Cerebellar nuclear complex (tissue), 1 donor: Measurements from ENCODE around the gene CACNA1G.

Experiments
- DNase-seq, 2 experiments: peaks; one replicate each; lab custom pipeline; 2025; lab: John Stamatoyannopoulos, UW

The CACNA1G gene

DNA sequence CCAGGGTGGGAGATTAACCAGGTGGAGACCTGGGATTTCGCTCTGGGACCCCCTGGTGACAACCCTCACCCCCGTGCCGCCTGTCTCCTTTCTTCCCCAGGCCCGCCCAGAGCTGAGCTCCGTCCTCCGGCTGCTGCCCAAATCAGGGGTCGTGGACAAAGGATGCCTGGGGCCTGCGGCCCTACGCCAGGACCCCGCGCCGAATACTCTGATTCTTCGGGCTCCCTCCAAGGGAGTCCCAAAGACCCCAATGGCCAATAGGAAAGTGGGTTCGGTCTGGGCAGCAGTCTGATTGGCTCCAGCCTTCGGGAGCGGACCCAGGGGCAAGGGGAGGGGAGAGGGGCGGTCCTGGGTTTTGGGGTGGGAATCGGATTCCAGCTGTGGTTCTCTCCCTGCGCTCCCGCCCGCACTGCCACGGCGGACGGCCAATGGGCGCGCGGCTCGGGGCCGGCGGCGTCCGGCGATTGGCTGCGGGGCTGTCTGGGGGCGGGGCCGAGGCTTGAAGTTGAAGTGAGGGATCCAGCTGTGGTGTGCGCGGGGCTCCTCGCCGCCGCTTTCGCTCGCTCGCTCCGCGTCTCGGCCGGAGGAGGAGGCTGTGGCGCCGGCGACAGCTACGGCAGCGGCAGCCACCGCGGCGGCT, at the start of gene CACNA1G:
Gene CACNA1G (plus strand): TSS at position 531 of the 640 bp plus-strand sequence. CDS start 745 bp downstream, outside the sequence.
- DNase-seq, result no peak

DNA sequence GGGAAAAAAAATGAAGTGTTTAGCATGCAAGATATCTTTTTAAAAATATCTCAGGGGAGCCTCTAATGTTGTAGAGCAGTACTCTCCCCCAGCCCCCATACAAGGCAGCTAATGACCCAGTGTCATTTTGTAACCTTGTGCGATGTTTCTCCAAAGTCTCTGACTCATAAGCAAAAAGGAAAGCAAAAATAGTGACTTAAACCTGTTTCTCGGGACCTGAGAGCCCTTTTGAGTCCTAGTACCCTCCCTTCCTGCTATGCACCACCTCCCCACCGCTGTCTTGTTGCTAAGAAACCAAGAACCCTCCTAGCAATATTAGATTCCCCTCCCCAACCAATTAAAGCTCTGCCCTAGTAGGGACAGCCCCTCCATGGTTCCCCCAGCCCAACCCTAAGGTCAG, 49.5 kb upstream of the CACNA1G start:
- no peak for DNase-seq

DNA sequence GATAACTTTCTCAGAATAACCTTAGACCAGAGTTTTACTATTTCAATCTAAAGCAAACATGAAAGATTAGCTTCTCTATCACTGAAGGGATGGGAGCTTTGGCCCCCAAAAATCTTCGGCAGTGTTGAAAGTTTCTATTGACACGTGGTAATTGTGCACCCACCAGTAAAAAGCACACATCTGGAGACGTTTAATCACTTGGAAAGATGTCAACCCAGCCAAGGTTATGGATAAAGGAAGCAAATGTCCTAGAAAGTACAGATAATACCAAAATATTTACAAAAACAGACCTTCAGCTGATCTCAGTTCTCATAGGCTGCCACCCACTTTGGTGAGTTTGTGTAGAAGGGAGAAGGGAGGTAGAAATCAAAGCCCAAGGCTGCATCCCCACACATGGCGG, 47.0 kb upstream of the CACNA1G start:
- no peak for DNase-seq

DNA sequence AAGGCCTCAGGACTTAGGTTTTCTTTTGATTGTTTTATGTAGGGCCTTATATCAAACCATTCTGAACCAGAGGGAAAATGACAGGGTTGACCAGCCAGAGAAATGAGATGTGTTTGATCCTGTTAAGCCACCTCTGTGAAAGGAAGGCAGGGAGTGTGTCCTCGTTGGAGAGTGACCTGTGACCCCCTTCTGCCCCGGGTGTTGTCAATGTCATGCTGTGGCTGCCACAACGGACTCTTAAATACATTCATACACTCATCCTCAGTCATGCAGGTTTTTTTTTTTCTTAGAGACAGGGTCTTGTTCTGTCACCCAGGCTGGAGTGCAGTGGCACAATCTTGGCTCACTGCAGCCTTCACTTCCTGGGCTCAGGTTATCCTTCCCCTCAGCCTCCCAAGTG, 46.1 kb upstream of the CACNA1G start:
- DNase-seq, result no peak

DNA sequence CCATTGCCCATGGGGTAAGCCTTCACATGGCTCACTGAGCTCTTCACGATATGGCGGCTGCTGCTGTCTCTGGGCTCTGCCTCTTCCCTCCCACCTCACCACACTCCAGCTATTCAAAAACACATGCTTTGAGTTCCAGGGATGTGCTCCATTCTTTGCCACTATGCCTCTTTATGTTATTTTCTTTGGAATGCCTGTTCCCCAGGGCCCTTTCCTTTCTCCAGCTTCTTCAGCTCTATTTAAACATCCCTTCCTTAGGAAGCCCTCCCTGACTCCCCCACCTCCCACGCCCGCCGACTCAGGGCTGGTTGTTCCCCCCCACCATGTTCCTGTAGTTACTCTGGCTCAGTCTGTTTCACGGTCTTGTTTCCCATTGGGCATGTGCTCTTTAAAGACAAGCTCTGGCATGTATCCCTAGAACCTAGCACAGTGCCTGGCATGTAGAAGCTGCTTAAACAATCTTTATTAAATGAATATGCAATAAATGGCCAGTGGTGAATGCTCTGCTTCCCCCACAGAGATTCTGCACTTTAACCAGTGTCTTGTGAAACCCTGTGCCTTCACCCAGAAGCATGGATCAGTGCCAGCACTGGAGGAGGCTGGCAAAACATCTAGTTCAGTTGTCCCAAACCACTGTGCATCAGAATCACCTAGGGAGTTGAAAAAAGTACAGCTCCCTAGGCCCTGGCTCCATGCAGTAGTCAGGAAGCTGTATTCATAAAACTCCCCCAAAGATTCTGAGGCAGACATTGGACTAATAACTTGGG, 45.4 kb upstream of the CACNA1G start:
- no peak for DNase-seq

DNA sequence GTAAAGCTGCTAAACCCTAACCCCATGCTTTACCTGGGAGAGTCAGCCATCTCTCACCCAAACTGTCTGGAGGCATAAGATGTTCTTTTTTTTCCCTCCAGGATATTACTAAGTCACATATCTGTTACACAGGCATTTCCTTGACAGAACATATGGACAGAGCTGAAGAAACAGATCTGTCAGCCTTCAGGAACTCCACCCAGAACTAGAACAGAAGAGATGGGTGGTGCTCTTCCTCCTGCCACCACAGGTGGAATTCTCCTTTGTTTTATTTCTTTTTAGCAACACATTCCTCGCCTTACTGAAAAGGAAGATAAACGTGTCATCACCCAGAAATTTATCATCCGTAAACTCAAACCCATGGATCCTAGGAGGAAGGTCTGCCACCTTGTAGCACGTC, 43.5 kb upstream of the CACNA1G start:
- DNase-seq, result no peak

DNA sequence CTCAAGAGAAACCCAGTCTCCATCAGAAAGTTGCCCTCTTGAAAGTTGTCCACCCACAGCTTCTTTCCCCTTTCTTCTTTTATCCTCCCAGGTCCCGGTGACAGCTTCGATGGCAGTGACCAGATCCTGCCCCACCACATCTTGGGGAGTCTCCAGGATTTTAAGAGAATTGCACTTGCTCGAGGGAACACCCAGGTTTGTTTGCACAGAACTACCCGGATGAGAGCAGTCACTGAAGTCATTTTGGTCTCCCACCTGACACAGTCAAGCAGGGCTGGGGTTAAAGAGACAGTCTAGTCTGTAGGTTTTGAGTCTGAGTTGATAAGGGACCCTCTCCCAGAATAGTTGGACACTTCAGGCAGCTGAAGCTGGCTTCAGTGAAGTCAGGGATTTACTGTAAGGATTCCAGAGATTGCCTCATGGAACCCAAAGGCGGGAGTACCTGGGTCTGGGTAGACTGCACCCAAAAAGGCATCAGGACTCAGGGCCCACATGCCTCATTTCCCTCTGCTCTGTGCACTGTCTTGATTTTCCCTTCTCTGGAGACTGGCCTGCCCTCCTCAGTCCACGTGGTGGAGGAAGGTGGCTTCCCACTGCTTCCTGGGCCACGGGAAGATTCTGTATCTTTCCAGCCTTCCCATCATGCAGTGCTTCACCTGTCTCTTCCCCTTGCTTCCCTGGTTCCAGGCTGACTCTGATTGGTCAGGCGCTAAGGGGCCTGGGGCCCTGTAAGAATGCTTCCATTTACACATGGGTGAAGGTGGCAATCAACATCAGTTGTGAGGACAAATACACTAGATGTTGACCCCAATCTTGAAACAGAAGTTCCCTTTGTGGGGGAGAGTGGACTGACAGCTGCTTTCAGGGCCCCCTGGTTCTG, 42.8 kb upstream of the CACNA1G start:
- DNase-seq, result no peak

DNA sequence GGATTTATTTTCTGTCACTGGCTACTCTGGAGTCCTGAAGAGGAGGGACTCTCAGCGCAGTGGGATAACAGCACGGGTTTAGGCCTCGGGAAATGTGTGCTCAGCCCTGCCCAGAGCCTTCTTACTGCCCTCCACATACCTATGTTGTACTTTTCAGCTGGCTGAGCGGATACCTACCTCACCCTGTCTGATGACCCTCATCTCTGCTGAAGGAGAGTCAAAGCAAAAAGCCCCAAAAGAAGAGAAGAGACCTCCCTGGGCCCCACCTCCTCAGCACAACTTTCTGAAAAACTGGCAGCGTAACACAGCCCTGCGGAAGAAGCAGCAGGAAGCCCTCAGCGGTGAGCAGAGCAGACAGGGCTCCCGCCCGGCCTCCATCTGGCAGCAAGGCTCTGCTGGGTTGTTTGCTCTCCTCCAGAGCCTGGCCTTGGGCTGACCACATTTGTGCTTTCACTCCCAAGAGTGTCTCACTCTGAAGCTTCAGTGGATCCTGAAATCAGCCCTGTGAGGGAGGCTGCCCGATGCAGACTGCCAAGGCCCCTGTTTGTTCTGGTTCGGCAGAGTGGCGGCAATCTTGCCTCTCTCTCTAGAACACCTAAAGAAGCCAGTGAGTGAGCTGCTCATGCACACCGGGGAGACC, 42.0 kb upstream of the CACNA1G start:
- DNase-seq, result peak; percentile 18 to 61

DNA sequence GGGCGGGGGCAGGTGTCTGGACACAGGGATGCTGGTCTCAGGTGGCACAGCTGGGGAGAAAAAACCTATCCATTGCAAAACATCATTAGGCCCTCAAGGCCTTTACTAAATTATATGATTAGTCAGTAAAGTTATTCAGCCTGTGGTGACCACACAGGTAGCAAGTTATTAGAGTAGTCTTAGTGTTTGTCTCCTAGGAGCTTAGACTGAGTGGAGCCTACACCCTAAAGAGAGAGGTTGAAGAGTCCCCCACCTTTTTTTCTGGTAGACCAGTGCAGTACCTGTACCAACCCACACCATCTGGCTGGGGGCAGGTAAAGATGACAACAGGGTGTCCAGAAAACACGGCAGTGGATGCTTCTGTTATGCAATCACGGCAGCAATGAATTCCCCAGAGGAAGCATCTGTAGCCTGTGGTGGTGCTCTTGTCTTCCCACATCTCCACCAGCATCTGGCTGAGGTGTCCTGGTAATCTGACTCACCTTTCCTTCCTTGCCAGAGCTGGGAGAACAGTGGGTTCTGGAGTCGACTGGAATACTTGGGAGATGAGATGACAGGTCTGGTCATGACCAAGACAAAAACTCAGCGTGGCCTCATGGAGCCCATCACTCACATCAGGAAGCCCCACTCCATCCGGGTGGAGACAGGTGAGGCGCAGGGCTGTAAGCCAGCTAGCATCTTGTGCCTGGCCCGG, 41.2 kb upstream of the CACNA1G start:
- DNase-seq, result no peak

DNA sequence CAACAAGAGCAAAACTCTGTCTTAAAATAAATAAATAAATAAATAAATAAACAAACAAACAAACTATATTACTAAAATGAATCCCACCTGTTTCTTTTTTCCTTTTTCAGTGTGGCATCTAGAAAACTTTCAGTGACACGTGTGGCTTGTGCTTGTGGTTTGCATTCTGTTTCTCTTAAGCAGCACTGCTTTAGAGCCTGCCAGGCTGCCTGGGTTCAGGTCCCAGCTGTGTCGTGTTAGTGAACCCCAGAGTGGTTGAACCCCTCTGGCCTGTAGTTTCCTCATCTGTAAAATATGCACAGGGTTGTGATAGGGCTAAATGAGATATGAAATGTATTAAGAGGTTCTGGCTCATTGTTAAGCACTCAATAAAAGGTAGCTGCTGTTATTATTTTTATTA, 40.0 kb upstream of the CACNA1G start:
- DNase-seq, result no peak

DNA sequence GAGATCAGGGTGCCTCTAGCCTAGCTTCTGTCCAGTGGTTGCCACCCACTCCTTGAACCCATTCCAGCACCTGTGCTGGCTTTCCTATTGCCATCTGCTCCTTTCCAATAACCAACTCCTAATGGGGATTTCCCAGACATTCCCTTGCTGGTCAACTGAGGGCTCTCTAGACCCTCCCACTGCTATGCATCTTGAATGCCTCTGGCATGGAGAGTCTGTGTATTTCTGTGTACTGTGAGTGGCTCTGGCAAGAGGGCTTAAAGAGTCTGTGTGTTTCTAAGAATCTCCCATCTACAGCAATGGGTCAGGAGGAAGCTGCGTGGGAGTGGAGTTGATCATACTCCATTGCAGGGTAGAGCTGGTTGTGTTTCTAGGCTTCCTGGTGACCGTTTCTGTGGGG, 39.0 kb upstream of the CACNA1G start:
- no peak for DNase-seq

DNA sequence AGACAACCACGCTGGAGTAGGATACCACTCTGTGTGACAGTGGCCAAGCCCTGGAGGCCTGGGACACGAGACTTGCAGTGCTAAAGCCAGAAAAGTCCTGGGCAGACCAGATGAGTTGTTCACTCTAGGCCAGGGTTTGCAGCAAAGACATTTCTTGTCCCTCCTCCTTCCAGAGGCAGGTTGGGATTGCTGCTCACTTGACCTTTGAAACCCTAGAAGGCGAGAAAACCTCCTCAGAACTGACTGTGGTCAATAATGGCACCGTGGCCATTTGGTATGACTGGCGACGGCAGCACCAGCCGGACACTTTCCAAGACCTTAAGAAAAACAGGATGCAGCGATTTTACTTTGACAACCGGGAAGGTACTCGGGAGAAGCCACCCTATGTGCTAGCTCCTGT, 37.7 kb upstream of the CACNA1G start:
- no peak for DNase-seq

DNA sequence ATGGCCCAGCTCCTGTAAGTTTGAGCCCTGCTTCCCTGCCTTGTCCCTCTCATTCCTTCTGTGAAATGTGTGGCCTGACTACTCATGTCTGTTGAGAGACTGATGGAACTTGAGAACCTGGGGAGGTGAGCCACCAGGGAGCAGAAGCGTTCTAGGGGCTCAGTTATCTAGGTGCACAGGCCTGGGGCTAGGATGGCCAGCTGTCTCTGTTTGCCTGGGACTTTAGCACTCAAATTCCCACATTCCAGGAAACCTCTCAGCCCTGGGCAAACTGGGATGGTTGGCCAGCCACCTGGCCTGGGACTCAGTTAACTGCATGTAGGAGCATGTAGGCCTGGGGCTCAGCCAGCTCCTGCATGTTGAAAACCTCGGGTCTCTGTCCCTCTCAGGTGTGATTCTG, 37.3 kb upstream of the CACNA1G start:
- DNase-seq, result no peak

DNA sequence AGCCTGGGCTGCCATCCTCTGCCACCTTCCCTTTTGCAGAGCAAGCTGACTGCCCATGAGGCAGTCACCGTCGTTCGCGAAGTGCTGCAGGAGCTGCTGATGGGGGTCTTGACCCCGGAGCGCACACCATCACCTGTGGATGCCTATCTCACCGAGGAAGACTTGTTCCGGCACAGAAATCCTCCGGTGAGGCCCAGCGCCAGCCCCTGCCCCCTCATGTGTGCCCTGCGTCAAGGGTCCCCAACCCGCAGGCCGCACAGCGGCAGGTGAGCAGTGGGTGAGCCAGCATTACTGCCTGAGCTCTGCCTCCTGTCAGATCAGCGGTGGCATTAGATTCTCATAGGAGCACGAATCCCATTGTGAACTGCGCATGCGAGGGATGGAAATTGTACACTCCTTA, 35.7 kb upstream of the CACNA1G start:
- no peak for DNase-seq

DNA sequence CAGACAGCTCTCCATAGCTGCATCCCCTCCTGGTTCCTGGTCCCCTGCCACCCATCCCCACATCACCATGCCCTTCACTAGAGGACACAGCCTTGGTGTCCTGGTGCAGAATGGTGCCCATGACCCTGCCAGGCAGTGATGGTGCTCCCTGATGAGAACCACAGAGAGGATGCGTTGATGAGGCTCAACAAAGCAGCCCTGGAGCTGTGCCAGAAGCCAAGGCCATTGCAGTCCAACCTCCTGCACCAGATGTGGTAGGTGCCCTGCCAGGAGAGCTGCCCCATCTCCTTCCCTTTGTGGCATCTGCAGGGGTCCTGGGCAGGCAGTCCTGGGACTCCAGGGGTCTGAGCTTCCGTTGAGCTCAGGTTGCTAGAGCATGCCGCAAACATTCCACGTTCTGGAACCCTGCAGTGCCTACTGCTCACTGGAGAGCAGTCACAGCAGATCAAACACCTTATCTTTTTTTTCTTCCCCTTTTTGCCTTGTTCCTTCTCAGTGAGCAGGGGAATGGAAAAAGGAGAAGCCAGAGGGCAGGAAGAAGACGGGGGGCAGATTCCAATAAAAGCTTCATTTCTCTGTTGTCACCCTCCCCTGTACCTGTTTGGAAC, 33.3 kb upstream of the CACNA1G start:
- DNase-seq, result no peak

DNA sequence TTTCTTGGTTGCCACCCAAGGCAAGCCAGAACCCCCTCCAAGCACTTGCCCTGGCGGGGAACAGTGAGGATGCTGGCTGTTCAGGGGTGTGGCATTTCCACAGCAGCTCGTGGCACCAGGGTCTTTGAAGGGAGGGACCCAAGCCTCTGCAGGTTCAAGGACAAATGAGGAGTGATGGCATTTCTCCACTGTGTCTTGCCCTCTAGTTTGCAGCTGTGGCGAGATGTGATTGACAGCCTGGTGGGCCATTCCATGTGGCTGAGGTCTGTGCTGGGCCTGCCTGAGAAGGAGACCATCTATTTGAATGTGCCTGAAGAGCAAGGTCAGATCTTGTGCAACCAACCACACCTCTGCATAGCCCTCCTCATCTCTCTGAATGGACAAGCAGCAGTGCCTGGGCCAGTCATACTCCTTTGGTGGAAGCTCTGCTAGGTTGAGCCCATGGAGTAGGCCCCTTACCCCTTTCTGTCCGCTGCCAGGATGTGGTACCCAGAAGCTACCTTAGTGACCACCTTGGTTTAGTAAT, 32.5 kb upstream of the CACNA1G start:
- no peak for DNase-seq

DNA sequence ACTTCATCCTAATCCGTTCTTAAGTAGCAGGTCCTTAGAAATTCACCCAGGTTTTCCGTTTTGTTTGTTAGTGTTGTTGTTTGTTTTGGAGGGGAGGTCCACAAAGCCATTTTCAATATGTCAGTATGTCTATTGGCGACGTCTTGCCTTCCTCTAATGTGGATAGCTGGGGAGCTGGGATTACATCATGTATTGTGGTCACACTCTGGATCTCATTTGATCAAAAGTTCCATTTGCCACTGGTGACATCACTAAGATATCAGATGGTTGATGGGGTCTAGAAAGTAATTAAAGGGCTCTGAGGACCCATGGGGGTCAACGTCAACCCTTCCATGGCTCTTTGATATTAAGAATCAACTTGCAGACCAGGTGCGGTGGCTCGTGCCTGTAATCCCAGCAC, 30.7 kb upstream of the CACNA1G start:
- DNase-seq, result no peak

DNA sequence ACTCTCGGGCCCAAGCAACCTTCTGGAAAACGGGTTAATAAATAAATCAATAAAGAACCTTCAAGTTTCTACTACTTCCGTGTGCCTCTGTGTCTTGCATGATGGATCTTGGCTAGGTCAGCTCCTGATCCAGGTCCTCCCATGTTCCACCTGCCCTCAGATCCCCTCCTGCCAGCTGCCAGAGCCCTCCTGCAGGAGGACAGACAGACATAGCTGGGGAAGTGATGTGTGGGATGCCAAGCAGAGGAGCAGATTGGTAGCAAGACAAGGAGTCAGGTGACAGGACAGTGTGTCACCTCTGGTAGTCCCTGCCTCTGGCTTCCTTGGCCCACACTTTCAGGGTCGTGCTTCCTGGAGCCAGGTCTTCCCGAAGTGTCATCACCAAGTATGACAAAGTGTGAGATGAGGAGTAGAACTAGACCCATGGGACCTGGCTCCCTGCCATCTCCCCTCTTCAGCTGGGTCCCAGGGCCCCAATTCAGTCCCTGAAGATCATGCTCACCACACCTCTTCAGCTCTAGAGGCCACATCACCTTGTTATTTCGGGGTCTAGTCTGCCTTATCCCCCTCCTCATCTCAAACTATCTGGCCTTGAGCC, 29.0 kb upstream of the CACNA1G start:
- no peak for DNase-seq

DNA sequence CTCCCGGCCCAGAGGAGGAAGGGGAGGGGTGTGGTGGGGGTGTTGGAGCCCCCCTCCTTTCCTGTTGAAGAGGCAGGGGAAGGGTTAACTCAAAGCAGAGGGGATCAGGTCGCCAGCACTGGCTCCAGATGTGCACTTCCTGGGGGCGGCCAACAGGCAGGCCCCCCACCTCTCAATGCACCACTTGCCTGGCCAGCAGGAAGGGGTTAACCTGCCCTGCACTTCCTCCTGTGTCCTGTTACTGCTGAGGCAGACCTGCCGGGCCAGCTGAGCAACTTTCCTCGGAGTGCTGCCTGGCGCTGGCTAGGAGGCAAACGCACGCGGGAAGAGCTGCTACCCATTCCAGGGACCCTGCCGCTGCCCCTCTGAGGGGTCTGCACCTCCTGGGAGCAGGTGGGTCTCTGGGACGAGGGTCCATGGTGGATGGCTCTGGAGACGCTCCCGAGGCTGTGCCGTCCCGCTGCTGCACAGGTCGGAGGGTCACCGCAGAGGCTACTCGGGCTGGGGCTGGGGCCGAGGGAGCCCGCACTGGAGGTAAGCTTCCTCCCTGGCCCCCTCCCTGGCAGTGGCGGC, 28.0 kb upstream of the CACNA1G start, which contains the start of gene EPN3:
Gene EPN3 (plus strand): TSS at position 284 of the 573 bp plus-strand sequence. CDS start 3,822 bp downstream, outside the sequence.
- no peak for DNase-seq

DNA sequence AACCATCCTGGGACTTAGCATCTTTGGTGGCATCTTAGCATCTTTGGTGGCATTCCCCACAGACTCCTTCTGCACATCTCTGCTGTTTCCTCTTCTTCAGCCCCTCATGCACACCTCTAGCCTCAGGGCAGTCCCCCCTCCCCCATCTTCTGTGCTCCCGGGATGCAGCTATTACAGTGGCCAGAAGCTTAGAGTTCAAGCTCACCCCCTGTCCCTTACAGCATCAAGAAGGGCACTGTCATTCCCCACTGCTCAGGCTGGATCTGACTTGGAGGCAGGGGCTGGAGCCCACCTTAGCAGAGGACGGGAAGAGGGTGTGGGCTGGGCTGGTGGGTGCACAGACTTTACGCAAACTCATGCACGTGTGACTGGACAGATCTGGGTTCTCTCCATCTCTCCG, 27.3 kb upstream of the CACNA1G start:
- DNase-seq, result no peak
